Ishikawa (cell line): ENCODE measurements around the gene ACSF3.

ENCODE experiments used
- CEBPB ChIP-seq: IDR thresholded peaks from 2 replicates; pipeline ENCODE4 v1.6.1; 2012
- CREB1 ChIP-seq: IDR thresholded peaks from 2 replicates; pipeline ENCODE4 v1.6.1; 2012; ENCODE audit warnings: low read depth
- EGR1 ChIP-seq: IDR thresholded peaks from 2 replicates; pipeline ENCODE4 v1.6.1; 2012
- EP300 ChIP-seq: IDR thresholded peaks from 2 replicates; pipeline ENCODE4 v1.6.1; 2012; ENCODE audit warnings: borderline replicate concordance
- FOXM1 ChIP-seq: IDR thresholded peaks from 2 replicates; pipeline ENCODE4 v1.6.1; 2012; ENCODE audit warnings: low read depth, borderline replicate concordance
- NFIC ChIP-seq: IDR thresholded peaks from 2 replicates; pipeline ENCODE4 v1.6.1; 2012
- RAD21 ChIP-seq: IDR thresholded peaks from 2 replicates; pipeline ENCODE4 v1.6.1; 2012; ENCODE audit warnings: low read depth
- REST ChIP-seq: IDR thresholded peaks from 2 replicates; pipeline ENCODE4 v1.6.1; 2012; ENCODE audit warnings: low read depth, mild to moderate bottlenecking
- TAF1 ChIP-seq: IDR thresholded peaks from 2 replicates; pipeline ENCODE4 v1.6.1; 2012; ENCODE audit warnings: low read depth, mild to moderate bottlenecking
- TCF12 ChIP-seq: IDR thresholded peaks from 2 replicates; pipeline ENCODE4 v1.6.1; 2012; ENCODE audit warnings: low read depth
- TEAD4 ChIP-seq: IDR thresholded peaks from 2 replicates; pipeline ENCODE4 v1.6.1; 2012
- YY1 ChIP-seq: IDR thresholded peaks from 2 replicates; pipeline ENCODE4 v1.6.1; 2012; ENCODE audit warnings: low read depth
- ZBTB7A ChIP-seq: IDR thresholded peaks from 2 replicates; pipeline ENCODE4 v1.6.1; 2012; ENCODE audit warnings: low read depth
- TF ChIP-seq, protein P1 (sequence below): IDR thresholded peaks from 2 replicates; pipeline ENCODE4 v1.6.1; 2012
- TF ChIP-seq, protein P2 (sequence below): IDR thresholded peaks from 2 replicates; pipeline ENCODE4 v1.6.1; 2012

Gene ACSF3

GRCh38 chr16:89105599-89106151, 12.0 kb downstream of the ACSF3 start:
- TF ChIP-seq TEAD4 = no peak
- no peak for TF ChIP-seq CEBPB
- TF ChIP-seq RAD21 = no peak
- TF ChIP-seq NFIC = no peak
- TF ChIP-seq REST = no peak
- no peak for TF ChIP-seq TCF12
- no peak for TF ChIP-seq TAF1
- no peak for TF ChIP-seq EP300
- TF ChIP-seq EGR1 = no peak
- no peak for TF ChIP-seq YY1
- TF ChIP-seq FOXM1 = no peak
- TF ChIP-seq, protein P1, sequence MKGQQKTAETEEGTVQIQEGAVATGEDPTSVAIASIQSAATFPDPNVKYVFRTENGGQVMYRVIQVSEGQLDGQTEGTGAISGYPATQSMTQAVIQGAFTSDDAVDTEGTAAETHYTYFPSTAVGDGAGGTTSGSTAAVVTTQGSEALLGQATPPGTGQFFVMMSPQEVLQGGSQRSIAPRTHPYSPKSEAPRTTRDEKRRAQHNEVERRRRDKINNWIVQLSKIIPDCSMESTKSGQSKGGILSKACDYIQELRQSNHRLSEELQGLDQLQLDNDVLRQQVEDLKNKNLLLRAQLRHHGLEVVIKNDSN = no peak
- TF ChIP-seq CREB1 = no peak
- TF ChIP-seq, protein P2, sequence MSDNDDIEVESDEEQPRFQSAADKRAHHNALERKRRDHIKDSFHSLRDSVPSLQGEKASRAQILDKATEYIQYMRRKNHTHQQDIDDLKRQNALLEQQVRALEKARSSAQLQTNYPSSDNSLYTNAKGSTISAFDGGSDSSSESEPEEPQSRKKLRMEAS = no peak
- TF ChIP-seq ZBTB7A = no peak

DNA sequence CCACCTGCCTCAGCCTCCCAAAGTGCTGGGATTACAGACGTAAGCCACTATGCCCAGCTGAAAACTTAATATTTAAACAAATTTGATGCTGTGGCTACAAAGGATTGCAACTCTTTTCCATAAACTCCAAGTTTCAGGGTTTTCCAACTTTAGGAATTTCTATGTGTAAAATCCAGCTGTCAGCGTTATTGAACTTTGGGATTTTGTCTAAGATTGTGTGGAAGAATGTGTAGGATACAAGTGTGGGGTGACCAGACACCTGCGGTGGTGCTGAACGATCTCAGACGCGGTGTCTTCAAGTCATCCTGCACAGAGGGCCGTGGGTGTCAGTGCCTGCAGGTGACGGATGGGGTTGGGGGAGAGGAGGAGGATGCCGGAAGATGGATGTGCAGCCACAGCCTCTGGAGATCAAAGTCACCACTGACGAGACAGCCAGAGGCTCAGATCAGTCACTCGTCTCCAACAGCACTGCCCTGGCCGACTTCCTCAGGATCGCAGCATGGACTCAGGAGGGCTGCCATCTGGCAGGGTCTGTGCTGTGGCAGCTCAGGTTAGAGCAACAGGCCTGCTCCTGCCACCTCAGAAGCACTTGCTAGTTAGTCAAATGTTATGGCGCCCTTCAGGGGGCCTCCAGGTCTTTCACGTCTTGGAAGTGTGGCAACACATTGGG, 13.0 kb downstream of the ACSF3 start:
- no peak for TF ChIP-seq REST
- no peak for TF ChIP-seq RAD21
- no peak for TF ChIP-seq FOXM1
- no peak for TF ChIP-seq CEBPB
- TF ChIP-seq EP300 = no peak
- TF ChIP-seq, protein P2 = no peak
- TF ChIP-seq TEAD4 = no peak
- TF ChIP-seq YY1 = no peak
- TF ChIP-seq TCF12 = no peak
- no peak for TF ChIP-seq EGR1
- TF ChIP-seq CREB1 = no peak
- TF ChIP-seq, protein P1 = no peak
- TF ChIP-seq ZBTB7A = no peak

- TF ChIP-seq CEBPB (no peak), ZBTB7A (no peak), CREB1 (no peak), RAD21 (no peak), TEAD4 (no peak)
Measured at GRCh38 chr16:89107203-89107582, 13.5 kb downstream of the ACSF3 start.

DNA sequence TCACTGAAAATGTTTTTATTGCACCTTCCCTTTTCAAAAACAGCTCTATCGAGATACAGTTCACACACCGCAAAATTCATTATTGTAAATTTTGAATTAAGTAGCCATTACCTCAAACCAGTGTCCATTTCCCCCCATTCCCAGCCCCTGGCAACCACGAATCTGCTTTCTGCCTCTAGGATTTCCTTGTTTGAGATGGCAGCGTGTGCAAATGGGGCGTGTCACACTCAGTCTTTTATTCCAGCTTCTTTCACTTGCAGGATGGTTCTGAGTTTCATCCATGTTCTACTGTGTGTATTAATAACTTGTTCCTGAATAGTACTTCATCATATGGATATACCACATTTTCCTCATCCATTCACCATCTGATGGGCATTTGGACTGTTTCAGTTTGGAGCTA, 14.8 kb downstream of the ACSF3 start:
- TF ChIP-seq, protein P1 = no peak
- no peak for TF ChIP-seq EGR1
- TF ChIP-seq CREB1 = no peak
- no peak for TF ChIP-seq CEBPB
- no peak for TF ChIP-seq TCF12
- no peak for TF ChIP-seq ZBTB7A
- no peak for TF ChIP-seq TAF1
- no peak for TF ChIP-seq YY1
- TF ChIP-seq, protein P2 = no peak
- TF ChIP-seq EP300 = no peak
- no peak for TF ChIP-seq RAD21
- no peak for TF ChIP-seq NFIC
- no peak for TF ChIP-seq FOXM1
- no peak for TF ChIP-seq TEAD4
- TF ChIP-seq REST = no peak
